HEK293T (cell line): ENCODE results near the gene HOXA10.
A peak's percentile ranks its signal among the peaks of the same experiment; 100 is the strongest.

Experiments
- CTCF ChIA-PET: fragments of 350-600 bp; formaldehyde crosslinking; extraction: SDS; loops from one replicate; lab custom pipeline; 2021; ENCODE audit warnings: antibody characterized with exemption, inconsistent platforms; lab: Yijun Ruan, JAX
- POLR2A ChIA-PET: fragments of 350-600 bp; formaldehyde crosslinking; extraction: SDS; loops from one replicate; lab custom pipeline; 2020; ENCODE audit warnings: antibody characterized with exemption, inconsistent platforms; lab: Yijun Ruan, JAX
- DNase-seq: peaks from one replicate; pipeline ENCODE4 v3.0.0; 2012; ENCODE audit warnings: mixed read lengths; ENCODE audit errors: extremely low spot score
- ARNT ChIP-seq: fragments of 450-650 bp; IDR thresholded peaks from 2 replicates; pipeline ENCODE4 v1.6.1; 2017; ENCODE audit warnings: mild to moderate bottlenecking
- BHLHE40 ChIP-seq: fragments of 450-650 bp; IDR thresholded peaks from 2 replicates; pipeline ENCODE4 v1.6.1; 2016; ENCODE audit warnings: mild to moderate bottlenecking, moderate library complexity, borderline replicate concordance
- CTBP1 ChIP-seq: fragments of 450-650 bp; IDR thresholded peaks from 2 replicates; pipeline ENCODE4 v1.6.1; 2016; ENCODE audit warnings: borderline replicate concordance
- ELF4 ChIP-seq: fragments of 450-650 bp; IDR thresholded peaks from 2 replicates; pipeline ENCODE4 v1.6.1; 2017; ENCODE audit warnings: antibody characterized with exemption
- FOXA1 ChIP-seq: fragments of 450-650 bp; IDR thresholded peaks from 2 replicates; pipeline ENCODE4 v1.6.1; 2016; ENCODE audit warnings: mild to moderate bottlenecking
- FOXK2 ChIP-seq: fragments of 450-650 bp; IDR thresholded peaks from 2 replicates; pipeline ENCODE4 v1.6.1; 2016; ENCODE audit warnings: mild to moderate bottlenecking
- FOXM1 ChIP-seq: fragments of 450-650 bp; IDR thresholded peaks from 2 replicates; pipeline ENCODE4 v1.6.1; 2017; ENCODE audit warnings: mild to moderate bottlenecking, borderline replicate concordance
- HDGF ChIP-seq: fragments of 450-650 bp; IDR thresholded peaks from 2 replicates; pipeline ENCODE4 v1.6.1; 2017; ENCODE audit warnings: antibody characterized with exemption, borderline replicate concordance
- L3MBTL2 ChIP-seq: fragments of 450-650 bp; conservative IDR thresholded peaks from 2 replicates; pipeline ENCODE4 v1.6.1; 2016; ENCODE audit warnings: mild to moderate bottlenecking
- LEF1 ChIP-seq: fragments of 450-650 bp; IDR thresholded peaks from 2 replicates; pipeline ENCODE4 v1.6.1; 2017; ENCODE audit warnings: mild to moderate bottlenecking, borderline replicate concordance
- NFRKB ChIP-seq: fragments of 450-650 bp; IDR thresholded peaks from 2 replicates; pipeline ENCODE4 v1.6.1; 2016; ENCODE audit warnings: mild to moderate bottlenecking, moderate library complexity
- SP1 ChIP-seq: fragments of 450-650 bp; IDR thresholded peaks from 2 replicates; pipeline ENCODE4 v1.6.1; 2017
- SUZ12 ChIP-seq: fragments of 450-650 bp; IDR thresholded peaks from 2 replicates; pipeline ENCODE4 v1.6.1; 2016; ENCODE audit warnings: mild to moderate bottlenecking
- TARDBP ChIP-seq: fragments of 450-650 bp; IDR thresholded peaks from 2 replicates; pipeline ENCODE4 v1.6.1; 2016
- ZNF384 ChIP-seq: fragments of 450-650 bp; IDR thresholded peaks from 2 replicates; pipeline ENCODE4 v1.6.1; 2016
- TF ChIP-seq, protein P1 (sequence below): fragments of 450-650 bp; IDR thresholded peaks from 2 replicates; pipeline ENCODE4 v1.6.1; 2016

The HOXA10 gene

DNA sequence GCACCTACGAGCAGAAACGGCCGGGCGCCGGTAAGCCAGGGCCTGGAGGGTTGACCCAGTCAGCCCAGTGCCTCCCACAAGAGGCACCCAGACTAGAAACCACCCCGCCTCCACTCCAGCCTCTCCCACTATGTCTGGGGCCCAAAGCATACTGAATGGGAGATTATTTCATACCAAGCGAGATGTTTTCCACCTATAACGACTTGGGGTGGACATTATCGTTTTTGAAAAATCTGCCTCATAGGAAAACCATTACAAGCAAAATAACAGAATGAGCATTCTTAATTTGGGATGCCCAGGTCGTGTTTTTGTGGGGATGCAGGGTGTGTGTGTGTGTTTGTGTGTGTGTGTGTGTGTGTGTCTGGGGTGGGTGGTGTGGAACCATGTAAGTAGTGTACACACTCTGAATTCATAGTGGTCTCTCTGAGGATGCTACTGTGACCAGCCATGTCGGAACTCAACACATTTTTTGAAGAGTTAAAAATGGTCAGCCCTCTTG is 28.2 kb downstream of the HOXA10 start:
- TF ChIP-seq HDGF (no peak), LEF1 (no peak), SUZ12 (no peak), BHLHE40 (no peak), ZNF384 (no peak), ARNT (no peak), FOXK2 (no peak), SP1 (no peak), L3MBTL2 (no peak), NFRKB (no peak), ELF4 (no peak), FOXM1 (no peak), TARDBP (no peak), FOXA1 (no peak), CTBP1 (no peak)
- TF ChIP-seq, protein P1, sequence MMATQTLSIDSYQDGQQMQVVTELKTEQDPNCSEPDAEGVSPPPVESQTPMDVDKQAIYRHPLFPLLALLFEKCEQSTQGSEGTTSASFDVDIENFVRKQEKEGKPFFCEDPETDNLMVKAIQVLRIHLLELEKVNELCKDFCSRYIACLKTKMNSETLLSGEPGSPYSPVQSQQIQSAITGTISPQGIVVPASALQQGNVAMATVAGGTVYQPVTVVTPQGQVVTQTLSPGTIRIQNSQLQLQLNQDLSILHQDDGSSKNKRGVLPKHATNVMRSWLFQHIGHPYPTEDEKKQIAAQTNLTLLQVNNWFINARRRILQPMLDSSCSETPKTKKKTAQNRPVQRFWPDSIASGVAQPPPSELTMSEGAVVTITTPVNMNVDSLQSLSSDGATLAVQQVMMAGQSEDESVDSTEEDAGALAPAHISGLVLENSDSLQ: no peak
- CTCF ChIA-PET: interaction anchor here (4.9 kb wide), 1 partner anchor 16 kb away, joined by 20 read pairs; no protein-coding TSS in a partner anchor
- DNase-seq: no peak
- POLR2A ChIA-PET: interaction anchor here (0.9 to 17.5 kb wide), 5 partner anchors 11 to 946 kb away, joined by 4 to 367 read pairs (median 11); partner anchors contain the start of genes CBX3, HNRNPA2B1, HOXA10 and HOXA7

DNA sequence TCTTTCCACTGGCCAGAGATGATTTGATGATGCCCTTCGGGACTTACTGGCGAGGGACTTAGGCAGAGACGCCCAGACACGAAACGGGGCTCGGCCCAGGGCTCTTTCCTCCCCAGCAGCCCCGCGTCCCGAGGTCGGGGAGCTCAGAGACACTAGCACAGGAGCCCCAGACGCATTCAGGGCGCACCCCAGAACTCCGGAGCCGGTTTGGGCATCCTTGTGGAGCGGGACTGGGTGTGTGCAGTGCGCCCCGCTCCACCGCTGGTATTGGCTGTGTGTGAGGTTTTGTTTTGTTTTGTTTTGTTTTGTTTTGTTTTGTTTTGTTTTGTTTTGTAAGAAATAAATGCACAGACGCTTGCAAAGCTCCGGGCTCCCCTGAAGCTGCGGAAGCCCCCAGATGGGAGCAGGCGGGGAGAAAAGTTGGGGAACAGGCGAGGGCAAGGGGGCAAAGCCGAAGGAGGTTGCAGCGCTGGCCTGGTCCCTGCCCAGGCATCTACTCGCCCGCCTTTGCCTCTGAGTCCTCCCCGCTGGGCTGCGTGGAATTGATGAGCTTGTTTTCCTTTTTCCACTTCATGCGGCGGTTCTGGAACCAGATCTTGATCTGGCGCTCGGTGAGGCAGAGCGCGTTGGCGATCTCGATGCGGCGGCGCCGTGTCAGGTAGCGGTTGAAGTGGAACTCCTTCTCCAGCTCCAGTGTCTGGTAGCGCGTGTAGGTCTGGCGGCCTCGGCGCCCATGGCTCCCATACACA is 28.8 kb downstream of the HOXA10 start:
- DNase-seq: no peak
- ChIA-PET CTCF (interaction anchor here (0.6 to 4.9 kb wide), 8 partner anchors 13 to 463 kb away, joined by 3 to 20 read pairs (median 6); partner anchors contain the start of gene HOXA10), POLR2A (interaction anchor here (0.7 to 17.5 kb wide), 7 partner anchors 11 to 948 kb away, joined by 3 to 367 read pairs (median 10); partner anchors contain the start of genes HOXA10 and HOXA7)
- TF ChIP-seq FOXA1 (no peak), CTBP1 (peak; percentile 31; the same call in 1 of the 2 replicates)

DNA sequence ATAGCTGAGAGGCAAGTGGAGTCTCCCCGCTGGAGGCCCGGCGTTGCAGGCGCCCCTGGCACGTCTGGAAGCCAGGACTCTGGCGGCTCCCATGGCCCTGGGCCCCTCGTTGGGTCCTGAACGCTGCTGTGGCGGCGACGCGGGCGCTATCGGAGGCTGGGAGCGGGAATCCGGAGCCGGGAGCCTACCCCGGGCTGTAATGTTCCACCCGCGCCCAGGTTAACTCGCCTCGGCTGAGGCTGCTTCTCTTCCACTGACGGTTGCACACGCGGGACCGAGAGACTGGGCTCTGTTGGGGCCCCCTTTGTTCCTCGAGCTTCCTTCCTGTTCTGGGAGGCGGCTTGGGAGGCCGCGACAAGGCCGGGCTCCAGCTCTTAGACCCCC is 29.3 kb downstream of the HOXA10 start:
- CTCF ChIA-PET: interaction anchor here (0.6 to 4.9 kb wide), 8 partner anchors 9 to 463 kb away, joined by 4 to 20 read pairs (median 6); partner anchors contain the start of genes HOXA10 and HOXA3
- POLR2A ChIA-PET: interaction anchor here (0.7 to 17.5 kb wide), 14 partner anchors 8 to 948 kb away, joined by 3 to 367 read pairs (median 6); partner anchors contain the start of genes HOXA10, HOXA3 and HOXA7
- TF ChIP-seq FOXK2 (no peak), NFRKB (no peak), LEF1 (peak; percentile 32; the same call in 1 of the 2 replicates), HDGF (no peak)
- DNase-seq: no peak

DNA sequence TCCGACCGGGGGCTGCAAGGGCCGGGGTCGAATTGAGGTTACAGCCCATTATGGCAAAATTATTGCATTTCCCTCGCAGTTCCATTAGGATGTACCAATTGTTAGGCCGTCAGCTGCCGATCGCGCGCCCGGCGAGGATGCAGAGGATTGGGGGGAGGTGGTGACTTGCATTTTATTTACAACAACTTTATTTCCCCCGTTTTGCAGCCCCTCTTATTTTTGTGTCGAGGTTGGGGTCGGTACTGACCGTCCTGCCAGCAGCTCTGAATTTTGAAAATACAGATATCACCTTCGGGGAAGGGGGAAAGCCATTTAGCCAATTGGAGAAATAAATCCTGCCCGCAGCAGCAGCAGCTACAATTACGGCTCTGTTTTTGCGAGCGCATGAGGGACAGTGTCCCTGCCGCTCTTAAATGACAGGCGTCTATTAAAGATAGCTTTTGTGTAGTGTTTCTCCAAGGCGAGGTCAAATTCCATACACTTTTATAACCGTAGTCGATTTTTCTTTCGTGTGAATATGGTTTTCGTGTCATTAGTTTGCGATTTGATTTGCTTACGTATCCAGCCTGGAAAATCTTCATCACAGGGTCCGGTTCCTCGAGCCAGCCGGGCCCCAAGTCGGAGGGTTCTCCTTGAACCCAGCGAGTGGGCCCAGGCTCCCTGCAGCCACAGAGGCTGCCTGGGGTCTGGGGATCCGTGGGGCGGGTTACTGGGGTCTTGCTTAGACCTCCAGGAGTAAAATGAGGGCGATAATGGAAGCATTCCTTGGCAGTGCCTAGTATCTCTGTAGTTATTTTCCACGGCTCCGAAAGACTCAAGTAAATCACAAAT is 30.0 kb downstream of the HOXA10 start:
- POLR2A ChIA-PET: interaction anchor here (0.7 to 17.5 kb wide), 24 partner anchors 8 to 1282 kb away, joined by 3 to 367 read pairs (median 5); partner anchors contain the start of genes CBX3, HOXA1, HOXA10 and HOXA11
- TF ChIP-seq, protein P1: peak; percentile 94
- TF ChIP-seq TARDBP (no peak), FOXK2 (no peak), HDGF (no peak), ARNT (peak; percentile 97), CTBP1 (peak; percentile 90), FOXM1 (0 out of 2 replicates have a peak, but pooled peaks have one; percentile 28), L3MBTL2 (no peak)
- DNase-seq: no peak
- CTCF ChIA-PET: interaction anchor here (0.5 to 4.9 kb wide), 18 partner anchors 9 to 766 kb away, joined by 3 to 20 read pairs (median 4); partner anchors contain the start of genes HOXA10 and HOXA3

DNA sequence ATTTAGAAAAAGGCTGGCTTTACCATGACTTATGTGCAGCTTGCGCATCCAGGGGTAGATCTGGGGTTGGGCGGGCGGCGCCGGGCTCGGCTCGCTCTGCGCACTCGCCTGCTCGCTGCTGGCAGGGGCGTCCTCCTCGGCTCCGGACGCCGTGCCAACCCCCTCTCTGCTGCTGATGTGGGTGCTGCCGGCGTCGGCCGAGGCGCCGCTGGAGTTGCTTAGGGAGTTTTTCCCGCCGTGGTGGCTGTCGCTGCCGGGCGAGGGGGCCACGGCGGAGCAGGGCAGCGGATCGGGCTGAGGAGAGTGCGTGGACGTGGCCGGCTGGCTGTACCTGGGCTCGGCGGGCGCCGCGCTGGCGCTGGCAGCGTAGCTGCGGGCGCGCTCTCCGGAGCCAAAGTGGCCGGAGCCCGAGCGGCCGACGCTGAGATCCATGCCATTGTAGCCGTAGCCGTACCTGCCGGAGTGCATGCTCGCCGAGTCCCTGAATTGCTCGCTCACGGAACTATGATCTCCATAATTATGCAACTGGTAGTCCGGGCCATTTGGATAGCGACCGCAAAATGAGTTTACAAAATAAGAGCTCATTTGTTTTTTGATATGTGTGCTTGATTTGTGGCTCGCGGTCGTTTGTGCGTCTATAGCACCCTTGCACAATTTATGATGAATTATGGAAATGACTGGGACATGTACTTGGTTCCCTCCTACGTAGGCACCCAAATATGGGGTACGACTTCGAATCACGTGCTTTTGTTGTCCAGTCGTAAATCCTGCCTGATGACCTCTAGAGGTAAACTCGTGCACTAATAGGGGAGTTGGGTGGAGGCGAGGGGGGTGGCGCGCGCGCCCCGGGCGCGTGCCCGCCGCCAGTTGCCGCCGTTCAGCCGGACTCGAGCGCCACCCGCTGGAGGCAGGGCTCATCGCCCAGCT is 30.8 kb downstream of the HOXA10 start, which contains the start of gene HOXA5:
TSS of gene HOXA5 (minus strand) at position 659 of the 927 bp plus-strand sequence. CDS start at position 585, 74 bp downstream.
- POLR2A ChIA-PET: interaction anchor here (0.7 to 17.5 kb wide), 26 partner anchors 8 to 1281 kb away, joined by 3 to 367 read pairs (median 5); partner anchors contain the start of genes CBX3, HOXA1, HOXA10 and HOXA11
- CTCF ChIA-PET: interaction anchor here (0.6 to 4.9 kb wide), 17 partner anchors 9 to 461 kb away, joined by 3 to 20 read pairs (median 4); partner anchors contain the start of genes HOXA10, HOXA3 and HOXA7
- DNase-seq: peak; percentile 79
- TF ChIP-seq, protein P1: peak; percentile 95
- no peak; the same call in 1 of the 2 replicates for TF ChIP-seq FOXK2
- peak; percentile 17; the same call in 1 of the 2 replicates for TF ChIP-seq LEF1
- no peak for TF ChIP-seq FOXM1
- peak; percentile 90 for TF ChIP-seq ARNT
- TF ChIP-seq NFRKB: no peak
- no peak for TF ChIP-seq FOXA1
- peak; percentile 26; the same call in 1 of the 2 replicates for TF ChIP-seq ELF4
- TF ChIP-seq ZNF384: no peak
- no peak; the same call in 1 of the 2 replicates for TF ChIP-seq BHLHE40
- TF ChIP-seq HDGF: no peak
- TF ChIP-seq CTBP1: peak; percentile 87
